ENCODE data around the gene SPNS2. TPM values are rescaled to one million over a fixed set of nuclear protein-coding genes. Genes with fewer than 3 reads are reported as not detected.
A peak's percentile ranks its signal among the peaks of the same experiment; 100 is the strongest.

SPNS2 gene
- polyA plus RNA-seq, 1 donor (not counting 4 experiments of a cell fraction or from before 2014, with no cell fraction given): 0.10 TPM

GRCh38 chr17:4558347-4558971, 59.8 kb downstream of the SPNS2 start:
- no peak for TF ChIP-seq EZH2 (IDR thresholded peaks at IDR 0.05; ENCODE audit: low read length)
- no peak for TF ChIP-seq CTCF (optimal IDR thresholded peaks at IDR 0.05 in 1 of 3, IDR thresholded peaks at IDR 0.05 in 1 of 3, conservative IDR thresholded peaks at IDR 0.05 in 1 of 3; ENCODE audit: extremely low read depth in 1 of 3, insufficient read depth in 2 of 3, low read length in 3 of 3)
- Histone ChIP-seq H3K27ac (ENCODE audit: control insufficient read depth, insufficient read depth, low read length) (no peak overlapping the region), H3K4me2 (ENCODE audit: control insufficient read depth, extremely low read depth, insufficient read depth, low read depth, low read length) (no peak overlapping the region), H4K20me1 (ENCODE audit: control insufficient read depth, extremely low read depth, insufficient read depth, low read length) (no peaks in the 10 kb centered on the region), H3K4me1 (ENCODE audit: control insufficient read depth, extremely low read depth, insufficient read depth, low read length) (peaks cover 24% of the 10 kb centered on the region), H3K9ac (ENCODE audit: control insufficient read depth, extremely low read depth, insufficient read depth, low read length) (no peak overlapping the region), H3K27me3 (ENCODE audit: control insufficient read depth, extremely low read depth, insufficient read depth, low read length) (no peaks in the 10 kb centered on the region), H3K9me1 (ENCODE audit: control insufficient read depth, extremely low read depth, insufficient read depth, low read length) (no peaks in the 10 kb centered on the region), H2AFZ (ENCODE audit: control insufficient read depth, low read length) (no peak overlapping the region), H3K36me3 (ENCODE audit: control insufficient read depth in 2 of 2, extremely low read depth in 1 of 2, insufficient read depth in 2 of 2, low read length in 2 of 2) (peaks cover 0 to 7% of the 10 kb centered on the region in 2 experiments), H3K9me3 (ENCODE audit: control insufficient read depth, low read depth, low read length) (no peaks in the 10 kb centered on the region), H3K4me3 (ENCODE audit: control insufficient read depth in 2 of 3, extremely low read depth in 1 of 3, insufficient read depth in 2 of 3, low read depth in 1 of 3, low read length in 3 of 3) (no peak overlapping the region), H3K79me2 (ENCODE audit: control insufficient read depth, insufficient read depth, low read length) (peaks cover 17% of the 10 kb centered on the region)
- FAIRE-seq (no peak), DNase-seq (ENCODE audit: low read depth, low spot score) (no peak)
- dilution Hi-C loops (cut with MboI; ENCODE audit: extremely low pct_ligation_motif_present, low sequenced_read_pairs): no loop called here

DNA sequence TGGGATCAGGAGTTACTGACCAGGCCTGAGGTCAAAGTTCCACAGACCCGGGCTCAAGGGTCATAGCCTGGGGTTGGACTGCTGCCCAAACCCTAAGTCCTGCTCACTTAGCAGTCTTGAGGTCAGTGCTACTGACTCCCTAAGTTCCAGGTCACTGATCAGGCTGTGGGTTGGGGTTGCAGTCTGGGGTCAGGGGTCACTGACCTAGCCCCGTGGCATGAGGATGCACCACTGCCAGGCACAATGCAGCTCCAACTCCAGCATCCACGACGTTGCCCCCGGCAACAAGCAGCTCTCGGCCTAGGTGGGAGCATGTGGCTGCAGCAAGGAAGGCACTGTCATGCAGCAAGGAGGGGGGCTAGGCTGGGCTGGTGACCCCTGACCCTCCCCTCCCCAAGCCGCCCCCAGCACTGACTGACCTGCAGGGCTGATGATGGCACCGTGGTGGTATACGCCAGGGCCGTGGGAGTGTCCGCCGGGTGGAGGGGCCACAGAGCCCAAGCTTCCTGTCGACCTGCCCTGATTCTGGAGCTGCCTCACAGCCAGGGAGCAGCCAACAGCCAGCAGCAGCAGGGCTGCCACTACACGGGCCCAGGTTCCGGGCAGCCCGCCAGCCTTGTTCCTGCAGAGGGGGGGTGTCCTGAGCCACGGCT, 60.6 kb downstream of the SPNS2 start:
- TF ChIP-seq EZH2 (IDR thresholded peaks at IDR 0.05; ENCODE audit: low read length) (no peak), CTCF (optimal IDR thresholded peaks at IDR 0.05 in 1 of 3, IDR thresholded peaks at IDR 0.05 in 1 of 3, conservative IDR thresholded peaks at IDR 0.05 in 1 of 3; ENCODE audit: extremely low read depth in 1 of 3, insufficient read depth in 2 of 3, low read length in 3 of 3) (no peak)
- DNase-seq (ENCODE audit: low read depth, low spot score) (no peak), FAIRE-seq (no peak)
- Histone ChIP-seq H3K9me1 (ENCODE audit: control insufficient read depth, extremely low read depth, insufficient read depth, low read length) (no peaks in the 10 kb centered on the region), H3K4me3 (ENCODE audit: control insufficient read depth in 2 of 3, extremely low read depth in 1 of 3, insufficient read depth in 2 of 3, low read depth in 1 of 3, low read length in 3 of 3) (no peak overlapping the region), H3K9me3 (ENCODE audit: control insufficient read depth, low read depth, low read length) (no peaks in the 10 kb centered on the region), H2AFZ (ENCODE audit: control insufficient read depth, low read length) (no peak overlapping the region), H3K4me2 (ENCODE audit: control insufficient read depth, extremely low read depth, insufficient read depth, low read depth, low read length) (peak overlapping the region; percentile 19), H3K79me2 (ENCODE audit: control insufficient read depth, insufficient read depth, low read length) (peaks cover 9% of the 10 kb centered on the region), H3K27me3 (ENCODE audit: control insufficient read depth, extremely low read depth, insufficient read depth, low read length) (no peaks in the 10 kb centered on the region), H4K20me1 (ENCODE audit: control insufficient read depth, extremely low read depth, insufficient read depth, low read length) (no peaks in the 10 kb centered on the region), H3K27ac (ENCODE audit: control insufficient read depth, insufficient read depth, low read length) (no peak overlapping the region), H3K4me1 (ENCODE audit: control insufficient read depth, extremely low read depth, insufficient read depth, low read length) (peaks cover 24% of the 10 kb centered on the region), H3K36me3 (ENCODE audit: control insufficient read depth in 2 of 2, extremely low read depth in 1 of 2, insufficient read depth in 2 of 2, low read length in 2 of 2) (peaks cover 0 to under 1% of the 10 kb centered on the region in 2 experiments), H3K9ac (ENCODE audit: control insufficient read depth, extremely low read depth, insufficient read depth, low read length) (no peak overlapping the region)
- dilution Hi-C loops (cut with MboI; ENCODE audit: extremely low pct_ligation_motif_present, low sequenced_read_pairs): no loop called here
